AG08396 (cell line): ENCODE measurements around the gene PNCK.

Experiments
- DNase-seq: peaks from one replicate; pipeline ENCODE4 v3.0.0; 2012; ENCODE audit warnings: low spot score, mixed read lengths

PNCK gene

DNA sequence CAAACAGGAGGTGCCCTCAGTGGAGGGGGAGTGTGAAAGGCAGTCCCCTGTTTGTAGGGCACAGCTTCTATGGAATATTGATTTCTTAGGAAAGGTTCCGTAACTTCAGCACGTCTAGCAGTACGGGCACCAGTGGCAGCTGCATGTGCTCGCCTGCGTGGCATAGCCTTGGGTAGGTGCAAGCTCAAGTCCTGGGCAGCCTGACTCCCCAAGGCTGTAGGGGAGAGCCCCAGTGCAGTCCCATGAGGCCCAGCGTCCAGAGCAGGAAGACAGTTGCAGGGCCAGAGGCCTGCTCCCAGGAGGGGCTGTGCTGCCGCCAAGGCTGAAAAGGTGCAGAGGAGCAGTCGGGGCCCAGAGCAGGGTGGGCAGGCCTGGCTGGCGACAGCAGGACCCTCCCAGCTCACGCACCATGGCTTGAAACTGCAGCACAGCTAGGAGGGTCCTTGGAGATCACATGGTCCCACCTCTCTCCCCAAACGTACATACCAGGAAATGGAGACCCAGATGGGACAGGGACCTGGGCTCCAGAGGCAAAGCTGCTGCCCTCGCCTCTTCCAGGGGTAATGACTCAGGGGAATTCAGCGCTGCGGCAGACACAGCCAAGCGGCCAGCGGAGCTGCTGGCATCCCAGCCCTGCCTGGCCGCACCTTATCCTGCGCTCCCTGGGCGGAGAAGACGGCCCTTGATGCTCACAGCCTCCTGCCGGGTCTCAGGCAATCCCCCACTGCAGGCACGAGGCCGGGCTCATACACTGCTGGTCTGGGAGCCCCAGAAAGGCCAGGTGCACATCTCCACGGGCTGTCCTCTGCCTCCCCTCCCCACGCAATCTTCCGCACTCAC lies 32.7 kb downstream of the PNCK start:
- DNase-seq, result no peak

DNA sequence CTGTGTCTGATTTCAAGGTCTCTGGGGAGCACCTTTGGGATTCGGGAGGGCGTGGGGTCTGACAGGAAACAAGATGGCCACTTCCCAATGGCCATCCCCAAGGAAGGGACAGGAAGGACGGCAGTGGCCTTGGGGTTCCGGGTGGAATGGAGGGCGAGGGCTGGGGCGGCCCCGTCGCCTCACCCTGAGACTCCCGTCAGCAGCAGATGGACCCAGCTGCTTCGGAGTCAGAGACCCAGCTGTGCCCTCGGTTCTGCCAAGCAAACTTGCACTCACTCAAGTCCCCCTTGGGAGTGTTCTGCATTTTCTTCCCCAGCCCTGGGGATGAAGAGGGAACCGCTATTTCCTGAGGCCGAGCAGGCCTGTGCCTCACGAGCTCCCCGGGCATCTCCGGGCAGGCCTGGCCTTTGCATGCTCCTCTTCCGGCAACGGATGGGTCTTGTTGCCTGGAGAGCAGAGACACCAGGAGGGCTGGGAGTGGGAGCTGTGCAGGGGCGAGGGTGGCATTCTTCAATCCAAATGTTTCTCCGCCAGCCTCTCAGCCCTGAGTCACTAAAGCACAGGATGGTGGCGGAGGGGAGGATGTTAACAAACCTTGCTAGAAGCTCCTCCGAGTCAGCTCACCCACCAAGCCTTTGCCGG lies 33.4 kb downstream of the PNCK start:
- no peak for DNase-seq

DNA sequence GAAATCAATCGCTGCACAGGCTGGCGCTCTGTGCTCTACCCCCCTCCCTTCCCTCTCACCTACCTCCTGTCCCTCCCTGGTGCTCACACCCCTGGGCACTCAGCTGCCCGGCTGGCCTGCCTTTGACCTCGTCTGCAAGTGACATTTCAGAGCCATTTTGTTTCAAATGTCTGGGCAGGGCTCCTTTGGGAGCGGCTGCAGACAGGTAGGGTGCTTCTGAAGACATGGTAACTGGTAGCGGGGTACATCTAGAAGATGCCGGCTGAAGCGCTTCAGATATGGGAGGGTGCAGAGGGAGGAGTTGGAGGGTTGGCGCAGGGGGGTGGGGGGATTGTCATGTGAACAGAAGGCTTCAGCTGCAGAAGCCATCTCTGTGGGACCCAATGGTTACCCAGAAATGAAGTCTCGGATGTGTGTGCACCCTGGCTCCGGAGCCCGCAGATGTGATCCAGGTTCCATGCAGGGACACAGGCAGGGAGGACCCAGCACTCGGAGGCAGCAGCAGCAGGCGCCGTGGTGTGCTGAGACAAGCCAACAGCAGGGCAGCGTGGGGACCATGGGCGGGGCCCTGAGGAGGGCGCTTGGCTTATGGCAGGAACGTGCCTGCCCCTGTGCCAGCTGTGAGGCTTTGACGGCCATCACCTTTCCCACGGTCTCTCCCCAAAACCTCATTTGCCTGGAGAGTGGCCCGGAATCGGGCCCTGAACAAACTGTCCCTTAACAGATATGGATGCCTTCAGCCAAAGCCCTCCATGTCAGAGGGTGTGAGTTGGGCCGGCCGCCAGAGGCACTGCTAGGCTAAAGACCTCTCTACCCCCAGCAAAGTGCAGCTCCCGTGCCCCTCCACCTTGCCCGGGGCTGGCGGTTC lies 34.2 kb downstream of the PNCK start:
- no peak for DNase-seq

DNA sequence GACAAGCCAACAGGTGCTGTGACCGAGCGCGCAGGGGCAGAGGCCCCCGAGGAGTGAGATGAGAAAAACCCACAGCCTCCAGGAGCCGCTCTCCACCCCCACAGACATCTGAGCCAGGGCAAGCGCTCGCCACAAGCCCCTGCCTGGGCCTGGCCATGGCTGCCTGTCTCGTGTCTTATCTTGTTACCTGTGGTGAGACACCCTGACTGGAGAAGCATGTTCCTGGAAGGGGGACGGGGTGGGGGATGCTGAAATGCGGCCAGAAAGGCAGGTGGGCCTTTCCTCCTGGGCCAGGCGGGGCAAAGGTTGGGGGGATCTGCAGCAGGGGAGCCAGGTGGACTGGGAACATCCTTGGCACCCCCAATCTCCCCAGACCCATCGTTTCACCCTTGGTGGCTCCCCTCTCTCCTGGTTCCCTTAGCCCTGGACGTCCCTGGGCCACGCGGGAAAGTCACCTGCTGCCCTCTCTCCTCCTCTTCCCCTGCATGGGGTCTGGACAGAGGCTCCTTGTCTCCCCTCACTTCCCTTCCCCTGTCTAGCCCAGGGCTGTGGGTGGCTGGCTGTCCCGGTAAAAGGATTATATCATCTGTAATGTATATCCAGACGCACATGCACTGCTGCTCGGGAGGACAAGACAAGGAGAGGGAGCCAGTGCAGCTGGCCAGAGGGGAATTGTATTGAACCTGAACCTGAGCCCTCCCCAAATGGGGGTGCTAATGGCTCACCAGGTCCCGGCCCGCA lies 35.0 kb downstream of the PNCK start:
- no peak for DNase-seq

DNA sequence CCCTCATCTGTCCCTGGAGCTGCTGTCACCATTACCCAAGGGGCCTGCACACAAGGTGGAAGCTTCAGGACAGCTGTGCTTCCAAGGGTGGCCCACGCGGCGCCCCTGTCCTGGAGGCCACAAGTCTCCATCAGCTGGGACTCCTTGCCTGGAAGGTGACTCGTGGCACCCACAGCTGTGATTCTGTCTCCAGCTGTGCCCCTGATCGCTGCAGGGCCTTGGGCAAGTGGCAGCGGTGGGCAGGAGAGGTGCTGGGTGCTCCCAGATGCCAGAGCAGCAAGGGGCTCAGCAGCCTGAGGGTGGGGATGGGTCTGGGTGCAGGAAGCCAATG lies 35.6 kb downstream of the PNCK start:
- DNase-seq, result no peak

DNA sequence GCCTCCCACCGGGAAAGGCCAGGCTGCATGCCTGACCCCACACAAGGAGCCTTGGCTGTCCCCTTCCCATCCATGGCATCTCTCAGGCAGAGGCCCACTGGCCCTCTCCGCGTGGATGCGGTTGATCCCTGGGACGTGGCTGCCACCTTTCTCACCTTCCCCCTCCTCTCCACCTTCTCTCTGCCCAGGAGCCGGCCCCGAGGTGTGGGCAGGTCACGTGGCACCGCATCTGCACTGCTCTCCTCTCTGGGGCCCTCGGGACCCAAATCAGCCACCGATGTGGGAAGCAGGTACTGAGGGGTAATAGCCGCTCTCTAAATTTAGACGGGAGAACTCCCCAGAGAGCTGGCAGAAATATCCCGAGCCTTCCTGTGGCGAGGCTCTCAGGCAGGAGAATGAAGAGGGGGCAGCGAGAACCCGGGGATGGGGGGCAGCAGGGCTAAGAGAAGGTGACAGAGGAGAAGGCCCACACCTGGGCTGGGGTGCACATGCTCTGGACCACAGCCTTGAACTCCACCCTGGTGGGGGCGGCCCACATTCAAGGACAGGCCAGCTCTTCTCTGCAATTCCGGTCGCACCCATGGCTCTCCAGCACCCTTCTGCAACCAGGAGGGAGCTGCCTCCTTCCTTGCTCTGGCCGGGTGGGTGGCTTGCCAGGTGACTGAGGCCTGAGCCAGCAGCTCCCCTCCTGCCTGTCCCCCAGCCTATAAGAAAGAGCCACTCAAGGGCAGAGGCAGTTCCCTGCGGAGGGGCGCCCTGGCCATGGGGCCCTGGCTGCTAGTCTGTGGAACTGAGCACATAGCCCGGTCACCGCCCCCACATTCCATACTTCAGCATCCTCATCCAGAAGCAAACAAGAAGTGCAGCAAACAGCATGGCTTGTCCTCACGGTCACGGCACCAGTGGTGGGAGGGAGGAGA lies 36.2 kb downstream of the PNCK start:
- no peak for DNase-seq

DNA sequence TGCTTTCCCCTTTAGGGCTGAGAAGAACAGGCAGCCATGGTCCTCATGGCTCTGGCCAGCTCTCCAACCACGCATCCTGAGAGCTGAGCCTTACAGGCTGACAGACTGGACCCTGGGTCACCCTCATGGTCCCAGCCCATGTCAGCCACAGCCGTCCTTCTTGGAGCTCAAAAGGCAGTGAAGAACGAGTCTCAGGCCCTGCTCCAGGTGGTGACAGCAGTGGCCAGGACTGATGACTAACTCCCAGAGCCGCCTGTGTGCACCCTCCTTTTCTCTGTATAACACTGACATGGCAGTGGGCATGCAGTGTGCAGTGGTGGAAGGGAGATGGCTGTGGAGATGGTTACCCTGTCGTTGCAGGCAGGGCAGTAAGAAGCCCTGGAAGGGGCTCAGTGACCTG lies 36.9 kb downstream of the PNCK start:
- DNase-seq, result no peak

DNA sequence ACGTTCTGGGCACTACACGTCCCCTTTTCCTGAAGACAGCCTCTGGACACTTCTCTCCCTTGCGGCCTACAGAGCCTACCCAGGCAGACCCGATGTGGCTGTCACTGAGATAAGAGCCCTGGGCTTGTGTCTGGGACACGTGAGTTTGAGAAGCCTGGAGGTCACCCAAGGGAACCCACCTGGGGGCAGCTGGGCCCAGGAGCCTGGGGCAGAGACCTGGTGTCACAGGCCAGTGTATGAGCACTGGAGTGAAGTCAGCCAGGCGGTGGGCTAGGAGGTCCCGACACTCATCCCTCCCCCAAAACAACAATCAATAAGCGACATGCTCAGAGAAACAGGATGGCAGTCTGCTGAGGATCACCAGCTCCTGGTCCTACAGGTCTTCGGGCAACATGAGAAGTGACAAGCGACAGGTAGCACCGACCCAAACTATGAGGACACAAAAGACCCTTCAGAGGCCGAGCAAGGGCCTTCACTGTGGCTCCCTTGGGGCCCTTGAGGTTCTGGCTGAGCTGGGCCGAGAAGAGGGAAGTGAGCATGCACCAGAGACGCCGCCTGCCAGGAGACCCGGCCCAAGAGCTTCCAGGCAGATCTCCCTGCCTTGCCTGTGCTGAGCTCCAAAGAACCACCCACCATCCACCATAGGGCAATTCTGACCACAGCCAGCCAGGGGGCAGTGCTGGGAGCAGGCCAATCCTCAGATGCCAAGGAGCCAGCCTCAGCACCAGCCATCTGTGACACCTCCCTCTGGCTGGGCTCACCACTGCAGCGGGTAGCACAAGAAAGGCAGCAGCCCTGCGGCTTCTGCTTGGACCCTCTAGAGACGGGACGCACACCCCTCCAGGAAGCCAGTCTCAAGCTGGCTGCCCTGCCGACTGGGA lies 37.6 kb downstream of the PNCK start:
- DNase-seq, result no peak

DNA sequence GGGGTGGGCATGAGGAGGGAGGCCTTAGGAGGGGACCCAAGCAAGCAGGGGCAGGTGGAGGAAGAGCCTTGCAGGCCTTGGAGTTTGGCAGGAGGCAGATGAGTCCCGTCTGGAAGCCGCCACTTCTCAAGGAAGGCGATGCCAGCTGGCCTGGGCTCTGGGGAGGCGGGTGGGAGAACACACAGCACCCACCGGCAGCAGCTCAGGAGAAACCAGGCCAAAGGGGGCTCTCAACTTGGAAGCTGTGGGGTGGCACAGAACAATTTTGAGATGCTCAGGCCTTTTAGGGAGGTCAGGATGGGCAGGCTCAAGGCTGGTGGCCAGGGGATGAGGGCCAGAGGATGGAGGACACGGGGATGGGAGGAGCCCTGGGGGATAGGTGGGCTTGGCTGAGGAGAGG lies 38.2 kb downstream of the PNCK start:
- no peak for DNase-seq

DNA sequence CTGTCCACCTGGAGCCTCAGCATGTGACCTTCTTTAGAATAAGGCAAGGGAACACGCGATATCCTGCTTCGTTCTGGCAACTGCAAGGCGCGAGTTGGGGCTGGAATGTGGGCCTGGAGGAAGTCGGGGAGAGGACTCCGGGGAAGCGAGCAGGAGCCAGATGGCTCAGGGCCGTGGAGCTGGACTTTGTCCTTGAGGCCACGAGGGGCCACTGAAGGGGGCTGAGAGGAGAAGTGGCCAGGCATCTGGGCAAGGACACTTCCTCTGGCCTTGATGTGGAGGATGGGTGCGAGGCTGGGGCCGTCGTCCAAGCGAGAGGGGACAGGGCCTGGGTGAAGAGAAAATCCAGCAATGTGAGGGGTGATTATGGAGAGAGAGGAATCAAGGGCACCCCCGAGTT lies 38.8 kb downstream of the PNCK start:
- no peak for DNase-seq

DNA sequence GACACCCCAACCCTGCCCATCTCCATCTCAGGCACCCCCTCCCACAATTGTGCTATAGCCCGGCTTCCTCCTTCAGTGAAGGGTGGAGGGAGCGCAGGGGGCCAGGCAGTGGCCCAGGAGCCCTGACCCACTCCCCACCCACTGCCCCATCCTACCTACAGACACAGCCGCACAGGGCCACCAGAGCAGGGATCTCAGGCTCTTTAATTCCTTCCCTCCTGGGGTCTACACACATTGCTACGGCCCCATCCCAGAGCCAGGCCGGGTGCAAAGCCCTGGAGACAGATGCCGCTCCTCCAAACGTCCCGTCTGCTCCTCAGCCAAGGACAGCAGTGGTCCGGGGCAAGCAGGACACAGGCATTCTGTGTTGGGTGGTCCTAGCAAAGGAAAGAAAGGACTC lies 39.4 kb downstream of the PNCK start:
- no peak for DNase-seq

DNA sequence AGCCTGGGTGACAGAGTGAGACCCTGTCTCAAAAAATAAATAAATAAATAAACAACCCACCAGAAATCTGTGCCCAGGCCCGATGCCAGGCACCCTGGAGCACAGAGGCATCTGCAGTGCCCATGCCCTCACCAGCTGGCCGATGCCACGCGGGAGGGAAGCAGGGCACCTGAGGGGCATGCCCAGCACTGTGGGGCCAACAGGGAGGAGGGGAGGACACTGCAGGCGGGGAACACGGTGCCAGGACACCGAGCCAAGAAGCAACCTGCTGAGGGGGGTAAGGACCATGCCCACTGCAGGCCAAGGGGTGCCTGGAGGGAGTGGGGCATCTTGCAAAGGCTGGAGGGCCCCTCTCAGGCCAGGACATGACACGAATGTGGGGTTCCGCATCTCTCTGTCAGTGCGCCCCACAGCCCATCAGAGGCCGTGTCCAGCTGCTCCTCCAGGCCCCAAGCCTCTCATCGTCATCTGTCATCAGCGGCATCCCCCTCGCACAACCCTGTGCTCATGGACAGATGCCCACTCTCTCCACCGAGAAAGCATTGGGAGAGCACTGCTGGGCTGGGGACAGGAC lies 39.9 kb downstream of the PNCK start:
- DNase-seq, result no peak

DNA sequence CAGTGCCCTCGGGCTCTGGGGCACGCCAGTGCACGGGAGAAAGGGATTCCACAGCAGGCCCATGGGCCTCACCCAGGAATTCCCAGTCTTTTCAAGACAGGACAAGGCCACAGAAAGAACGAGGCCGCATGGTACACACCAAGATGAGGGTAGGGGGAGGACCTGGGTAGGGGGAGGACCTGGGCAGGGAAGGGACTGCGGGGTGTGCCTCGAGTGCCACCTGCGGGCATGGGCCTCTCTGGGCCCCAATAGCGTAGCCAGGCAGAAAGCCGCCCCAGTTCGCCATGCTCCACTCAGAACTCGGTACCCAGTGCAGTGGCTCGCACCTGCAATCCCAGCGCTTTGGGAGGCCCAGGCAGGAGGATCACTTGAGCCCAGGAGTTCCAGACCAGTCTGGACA lies 40.6 kb downstream of the PNCK start:
- no peak for DNase-seq

DNA sequence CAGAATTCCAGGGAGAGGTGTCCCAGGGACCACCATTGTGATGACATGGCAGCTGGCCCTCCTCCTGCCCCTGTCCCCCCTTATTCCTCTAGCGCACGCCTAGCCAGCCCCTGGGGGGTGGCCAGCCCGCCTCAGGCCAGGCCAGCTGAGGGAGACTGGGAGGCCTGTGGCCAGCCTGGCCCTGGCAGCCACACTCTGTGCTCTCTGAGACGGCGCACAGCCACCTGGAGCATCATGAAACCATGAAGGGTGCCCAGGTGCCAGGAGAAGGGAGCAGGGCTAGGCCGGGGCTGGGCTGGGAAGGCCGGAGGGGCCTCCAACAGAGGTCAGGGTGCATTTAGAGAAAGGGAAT lies 41.0 kb downstream of the PNCK start:
- no peak for DNase-seq

DNA sequence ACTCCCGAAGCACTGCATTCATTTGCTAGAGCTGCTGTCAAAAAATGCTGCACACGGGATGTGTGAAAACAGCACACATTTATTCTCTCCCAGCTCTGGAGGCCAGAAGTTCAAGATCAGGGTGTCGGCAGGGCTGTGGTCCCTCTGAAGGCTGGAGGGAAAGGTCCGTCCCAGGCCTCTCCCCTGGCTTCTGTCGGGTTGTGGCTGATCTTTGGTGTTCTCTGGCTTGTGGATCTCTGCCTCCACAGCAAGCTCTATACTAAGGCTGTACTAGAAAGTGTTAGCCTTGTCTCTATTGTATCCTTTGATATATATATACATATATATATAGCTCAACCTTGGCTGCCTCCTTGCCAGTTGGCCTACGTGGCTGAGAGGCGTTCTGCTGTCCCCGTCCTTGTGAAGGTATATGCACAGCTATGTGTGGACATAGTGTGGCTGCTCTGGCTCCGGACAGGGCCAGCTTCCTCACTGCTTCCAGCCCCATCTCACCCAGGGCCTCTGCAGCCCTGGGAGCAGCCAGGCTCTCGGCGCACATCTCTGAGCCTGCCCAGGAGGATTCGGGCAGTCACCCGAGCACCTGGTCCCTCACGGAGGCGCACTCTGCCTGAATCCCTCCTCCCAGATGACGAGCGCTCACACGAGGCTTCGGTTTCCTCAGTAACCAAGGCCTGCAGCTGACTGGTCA lies 41.6 kb downstream of the PNCK start:
- DNase-seq, result no peak

DNA sequence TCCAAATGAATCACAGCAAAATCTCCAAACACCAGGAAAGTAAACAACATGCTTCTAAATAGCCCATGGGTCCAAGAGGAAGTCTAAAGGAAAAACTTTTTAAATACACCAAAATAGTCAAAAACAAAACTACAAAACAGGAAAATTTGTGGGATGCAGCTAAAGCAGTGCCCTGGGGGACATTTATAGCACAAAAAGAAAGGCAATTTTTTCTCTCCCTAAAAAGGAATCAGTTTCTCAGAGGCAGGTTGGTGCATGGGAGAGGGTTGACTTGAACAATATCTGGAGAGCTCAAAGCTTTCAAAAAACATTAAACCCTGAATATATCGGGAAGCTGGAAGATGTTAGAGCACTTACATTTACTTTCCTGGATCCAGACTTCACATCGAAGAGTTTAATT lies 42.3 kb downstream of the PNCK start:
- no peak for DNase-seq

DNA sequence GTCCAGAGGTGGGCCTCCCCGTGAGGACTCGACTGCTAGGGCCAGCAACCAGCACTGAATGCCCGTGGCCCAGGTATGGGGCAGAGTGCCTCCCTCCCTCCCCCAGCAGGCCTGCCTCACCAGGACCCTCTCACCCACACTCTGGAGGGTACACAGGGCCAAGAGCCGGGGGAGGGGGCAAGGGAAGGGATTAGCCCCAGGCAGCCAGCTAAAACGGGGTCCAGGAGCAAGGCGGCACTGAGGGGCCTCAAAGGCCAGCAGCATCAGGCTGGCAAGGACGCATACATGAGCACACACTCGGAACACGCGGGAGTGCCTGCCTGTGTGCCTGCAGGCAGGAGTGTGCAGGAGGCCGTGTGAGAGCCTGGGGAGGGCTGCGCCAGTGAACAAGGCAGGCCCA lies 44.9 kb downstream of the PNCK start:
- DNase-seq, result no peak

DNA sequence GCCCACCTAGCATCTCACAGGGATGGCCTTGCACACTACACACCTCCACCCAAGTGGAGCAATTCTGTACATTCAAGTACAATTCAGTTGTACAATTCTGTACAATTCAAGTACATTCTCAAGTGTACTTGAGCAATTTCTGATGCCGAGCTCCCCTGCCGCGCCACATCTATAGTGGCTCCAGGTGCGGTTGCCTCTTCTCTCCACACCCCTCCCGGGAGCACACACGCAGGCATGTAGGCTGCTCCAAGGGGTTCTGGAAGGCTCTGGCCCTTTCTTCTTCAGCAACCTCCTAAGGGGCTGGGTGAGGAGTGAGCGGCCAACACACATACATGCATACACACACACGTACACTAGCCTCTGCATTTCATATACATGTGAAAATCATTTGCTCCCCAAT lies 45.5 kb downstream of the PNCK start:
- no peak for DNase-seq

DNA sequence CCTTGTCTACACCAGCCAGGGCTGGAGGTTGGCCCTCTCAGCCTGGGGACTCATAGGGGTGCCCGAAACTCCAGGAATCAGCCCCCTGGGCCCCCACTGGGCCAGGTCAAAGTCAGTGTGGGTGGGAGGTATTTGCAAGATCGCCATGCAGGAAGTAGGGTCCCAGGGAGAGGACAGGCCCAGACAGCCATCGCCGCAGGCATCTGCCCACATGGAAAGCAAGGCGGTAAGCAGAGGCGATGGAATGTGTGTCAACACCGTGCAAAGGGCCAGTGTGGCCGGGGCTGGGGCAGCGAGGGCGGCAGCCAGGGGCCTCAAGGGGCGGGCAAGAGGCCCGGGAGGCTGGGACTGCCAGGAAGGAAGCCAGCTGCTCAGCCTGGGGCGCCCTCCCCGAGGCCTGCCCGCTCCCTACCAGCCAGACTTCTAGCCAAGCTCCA lies 45.9 kb downstream of the PNCK start:
- DNase-seq, result no peak
